ENCODE measurements around the gene TENT5C. TPM values are rescaled to one million over a fixed set of nuclear protein-coding genes. Genes with fewer than 3 reads are reported as not detected.

The TENT5C gene
- total RNA-seq, 2 donors from 2014 or later = 3.6 to 12.4 TPM

DNA sequence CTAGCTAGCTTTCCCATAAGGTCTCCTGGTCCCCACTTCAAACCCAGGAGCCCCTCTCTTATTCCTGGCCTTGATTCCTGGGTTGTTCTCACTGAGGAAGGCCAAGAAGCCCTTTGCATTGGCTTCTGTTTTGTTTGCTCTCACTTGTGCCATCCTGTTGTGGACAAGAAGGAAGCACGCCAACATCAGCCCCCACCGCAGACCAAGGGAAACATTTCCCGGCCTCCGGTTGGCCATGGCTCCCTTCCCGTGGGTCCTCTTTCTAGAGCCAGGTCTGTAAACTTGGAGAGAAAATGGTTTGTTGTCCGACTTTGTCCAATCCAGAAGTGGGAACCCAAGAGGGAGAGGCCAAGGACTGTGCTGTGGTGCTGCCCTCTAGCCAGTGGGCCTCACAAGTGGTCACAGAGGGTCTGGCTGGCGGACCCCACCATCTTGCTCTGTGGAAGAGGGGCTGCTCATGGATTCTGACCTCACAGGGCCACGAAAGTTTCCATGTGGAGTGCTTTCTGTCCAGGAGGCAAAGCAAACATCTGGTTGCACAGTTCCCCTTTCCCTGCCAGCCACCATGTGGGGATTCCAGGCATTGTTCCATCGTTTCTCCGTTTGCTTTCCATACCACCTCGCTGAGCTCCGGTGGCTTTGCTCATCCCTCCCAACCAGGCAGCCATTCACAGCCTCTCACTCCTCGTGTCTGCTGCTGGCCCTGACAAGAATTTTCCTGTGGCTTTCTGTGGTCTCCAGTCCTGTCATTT, 18.9 kb upstream of the TENT5C start:
- intact Hi-C loops (cut with DNase I) = loop anchor here in 1 of 2 donors (5.0 kb wide), 1 partner anchor 785 kb away; no protein-coding TSS in a partner anchor
- DNase-seq (ENCODE audit: low spot score) = peak; percentile 74

DNA sequence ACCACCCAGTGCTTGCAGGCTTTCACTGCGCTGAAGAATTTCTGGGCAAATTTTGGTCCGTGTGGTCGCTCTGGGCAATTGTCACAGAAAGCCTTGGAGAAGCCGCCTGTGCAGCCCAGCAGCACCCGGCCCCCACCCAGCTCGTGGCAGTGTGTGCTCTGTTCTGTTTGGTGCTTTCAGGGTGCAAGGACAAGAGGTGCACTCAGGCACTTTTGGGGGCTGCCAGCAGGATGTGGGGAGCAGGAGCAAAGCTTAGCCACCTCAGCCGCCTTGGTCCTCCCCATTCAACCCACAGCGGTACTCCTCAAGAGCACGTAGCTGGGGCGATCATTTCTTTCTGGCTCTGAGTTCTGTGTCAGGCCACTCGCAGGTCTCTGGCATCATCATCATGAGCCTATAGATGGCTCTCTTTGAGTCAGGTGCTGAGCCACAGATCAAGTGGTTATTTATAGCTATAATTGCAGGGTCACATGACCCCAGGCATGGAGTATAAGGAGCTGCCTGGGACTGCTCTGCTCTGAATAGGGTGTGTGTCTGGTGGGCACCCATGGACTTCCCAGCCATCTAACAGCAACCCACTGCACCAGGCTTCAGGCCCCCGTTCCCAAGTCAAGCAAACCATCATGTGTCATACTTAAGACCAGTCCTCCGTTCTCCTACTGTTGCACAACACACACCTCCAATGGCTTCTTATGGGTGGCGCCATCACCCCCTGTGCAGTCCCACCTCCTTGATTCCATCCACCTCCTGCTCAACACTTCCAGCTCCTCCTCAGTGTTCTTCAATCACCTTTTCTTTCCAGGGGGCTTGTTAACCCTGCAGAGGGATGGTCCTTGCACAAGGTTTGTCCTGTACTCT, 18.1 kb upstream of the TENT5C start:
- intact Hi-C loops (cut with DNase I) = loop anchor here in 1 of 2 donors (5.0 kb wide), 1 partner anchor 785 kb away; no protein-coding TSS in a partner anchor
- DNase-seq (ENCODE audit: low spot score) = peak; percentile 48

DNA sequence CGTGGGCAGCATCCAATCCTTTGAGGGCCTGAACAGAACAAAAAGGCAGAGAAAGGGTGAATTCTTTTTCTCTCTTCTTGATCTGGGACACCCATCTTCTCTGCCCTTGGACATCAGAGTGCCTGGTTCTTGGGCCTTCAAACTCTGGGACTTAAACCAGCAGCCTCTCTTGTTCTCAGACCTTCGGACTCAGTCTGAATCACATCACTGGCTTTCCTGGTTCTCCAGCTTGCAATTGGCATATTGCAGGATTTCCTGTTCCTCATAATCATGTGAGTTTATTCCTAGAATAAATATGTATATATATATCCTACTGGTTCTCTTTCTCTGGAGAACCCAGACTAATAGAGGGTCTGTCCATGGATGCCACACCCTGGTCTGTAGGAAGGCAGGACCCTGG, 16.3 kb upstream of the TENT5C start:
- DNase-seq (ENCODE audit: low spot score) = no peak
- intact Hi-C loops (cut with DNase I) = loop anchor here in 1 of 2 donors (1.0 to 5.0 kb wide), 2 partner anchors 17 to 787 kb away; no protein-coding TSS in a partner anchor

DNA sequence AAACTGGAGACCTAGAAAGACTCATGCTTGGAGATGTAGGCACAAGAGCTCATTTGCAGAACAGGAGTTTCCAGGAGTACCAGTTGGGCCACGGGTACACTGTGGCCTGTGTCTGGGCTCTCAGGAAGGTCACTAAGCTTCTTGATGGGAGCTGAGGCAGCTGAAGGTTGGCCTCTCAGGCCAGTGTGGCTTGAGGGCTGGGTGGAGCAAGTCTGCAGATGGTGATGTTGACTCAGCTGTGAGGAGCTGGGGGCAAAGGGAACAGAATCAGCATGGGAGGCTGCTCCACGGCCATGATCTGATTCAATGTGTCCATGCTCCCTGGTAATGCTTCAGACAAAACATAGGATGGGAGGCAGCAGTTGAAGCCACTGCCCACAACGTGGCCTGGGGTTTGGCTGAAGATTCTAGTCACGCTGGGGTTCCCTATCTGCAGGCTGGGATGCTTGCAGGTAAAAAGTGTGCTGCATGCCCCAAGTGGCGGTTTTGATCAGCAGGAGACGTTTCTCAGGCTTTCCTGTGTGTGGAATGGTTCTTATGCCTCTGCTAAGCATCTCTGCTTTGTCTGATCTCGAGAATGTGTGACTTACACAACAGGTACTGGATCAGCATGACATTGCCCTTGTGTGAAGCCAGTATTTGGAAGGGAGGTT, 15.4 kb upstream of the TENT5C start:
- intact Hi-C loops (cut with DNase I) = no loop called here

DNA sequence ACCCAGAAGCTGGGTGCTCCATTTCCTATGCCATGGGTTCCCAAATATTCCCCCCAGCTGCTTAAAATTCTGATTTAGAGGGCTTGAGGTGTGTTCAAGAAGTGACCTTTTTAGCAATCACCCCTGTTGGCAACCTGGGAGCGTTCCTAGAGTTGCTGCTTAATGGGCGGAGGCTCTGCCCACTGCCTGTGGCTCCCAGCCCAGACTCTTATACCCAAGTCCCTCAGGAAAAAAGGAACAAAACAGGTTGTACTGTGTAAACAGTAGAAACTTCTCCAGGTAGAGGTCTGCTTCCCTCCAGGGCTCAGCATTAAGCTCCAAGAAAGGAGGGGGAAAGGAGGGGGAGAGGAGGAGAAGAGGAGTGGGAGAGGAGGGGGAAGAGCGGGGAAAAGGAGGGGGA, 14.6 kb upstream of the TENT5C start:
- intact Hi-C loops (cut with DNase I) = no loop called here
- peak; percentile 12 for DNase-seq (ENCODE audit: low spot score)

More for the DNA sequence above, 15.4 kb upstream of the TENT5C start:
- peak; percentile 47 for DNase-seq (ENCODE audit: low spot score)

DNA sequence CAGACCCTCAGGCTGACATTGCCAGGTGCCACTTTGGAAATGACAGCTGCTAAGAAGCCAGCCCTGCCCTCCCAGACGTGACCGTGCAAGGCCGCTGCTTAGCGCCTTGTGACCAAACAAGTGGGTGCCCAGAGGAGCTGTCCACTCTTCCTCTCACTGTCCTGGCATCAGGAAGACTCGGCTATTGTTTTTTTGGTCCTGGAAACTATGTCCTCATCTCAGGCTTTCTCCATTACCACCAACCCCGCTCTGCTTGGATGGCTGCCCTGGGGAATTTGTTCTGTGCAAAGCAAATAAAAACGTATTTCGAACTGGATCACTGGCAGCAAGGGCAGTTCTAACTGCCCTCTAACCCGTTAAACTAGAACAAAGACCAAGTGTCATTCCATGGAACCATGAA, 13.7 kb upstream of the TENT5C start:
- DNase-seq (ENCODE audit: low spot score) = peak; percentile 72
- intact Hi-C loops (cut with DNase I) = no loop called here

DNA sequence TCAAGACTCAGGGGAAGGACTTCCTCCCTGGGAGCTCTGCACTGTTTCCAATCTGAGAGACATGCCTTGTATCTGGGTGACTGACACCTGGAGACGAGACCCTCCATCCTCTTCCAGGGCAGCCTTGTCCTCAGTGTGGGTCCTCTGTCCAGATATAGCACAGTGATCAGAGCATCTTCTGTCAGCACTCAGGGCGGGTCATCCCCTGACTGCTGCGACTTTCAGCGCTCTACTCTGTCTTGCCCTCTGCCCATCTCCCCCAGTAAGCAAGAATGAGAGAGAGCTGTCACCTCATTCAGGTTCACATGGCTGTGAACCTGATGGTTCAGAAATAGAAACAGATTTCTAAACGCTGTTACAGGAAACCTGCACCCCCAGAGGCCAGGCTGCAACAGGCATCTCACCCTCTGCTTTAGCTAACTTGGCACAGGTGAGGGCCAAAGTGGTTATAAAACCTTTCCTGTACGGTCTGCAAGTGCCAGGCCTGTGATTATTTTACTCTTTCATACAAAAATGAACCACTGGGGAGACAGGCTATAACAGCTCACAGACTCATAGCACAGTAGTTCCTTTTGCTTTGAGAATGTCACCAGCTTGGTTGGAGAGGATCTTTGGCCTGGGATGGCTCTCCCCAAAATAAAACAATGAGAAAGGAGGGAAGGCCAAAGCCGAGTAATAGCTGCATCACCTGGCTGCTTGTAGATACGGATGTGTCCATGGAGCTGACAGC, 11.4 kb upstream of the TENT5C start:
- peak; percentile 24 for DNase-seq (ENCODE audit: low spot score)
- intact Hi-C loops (cut with DNase I) = no loop called here

DNA sequence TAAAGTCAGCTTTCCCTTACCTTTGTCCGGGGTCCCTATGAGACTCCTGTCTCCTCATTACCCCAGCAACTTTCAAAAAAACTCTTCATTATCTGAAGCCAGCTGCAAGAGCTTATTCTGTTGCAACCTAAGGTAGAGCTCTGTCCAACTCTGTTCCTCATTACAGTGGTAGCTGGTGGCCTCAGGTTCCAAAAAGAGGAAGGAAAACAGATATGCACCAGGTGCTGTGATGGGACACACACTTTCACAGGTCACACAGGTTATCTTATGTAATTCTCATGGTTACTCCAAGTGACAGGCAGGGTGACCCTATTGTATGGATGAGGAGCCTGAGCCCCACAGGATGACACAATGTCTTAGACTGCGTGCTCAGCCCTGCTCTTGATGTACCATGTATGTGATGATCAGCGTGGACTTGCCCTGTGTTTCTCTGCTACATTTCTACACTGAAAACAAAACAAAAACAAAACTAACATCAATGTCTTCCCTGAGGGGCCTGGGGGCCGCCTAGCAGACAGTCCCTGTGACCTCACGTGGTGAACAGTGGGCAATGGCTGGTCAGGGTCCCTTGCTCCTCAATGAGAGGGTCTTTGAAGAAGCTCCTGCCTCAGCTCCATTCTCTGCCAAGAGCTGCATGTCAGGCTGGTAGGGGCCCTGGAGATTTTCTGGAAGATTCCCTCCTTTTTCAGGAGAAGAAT, 9.7 kb upstream of the TENT5C start:
- intact Hi-C loops (cut with DNase I) = no loop called here
- DNase-seq (ENCODE audit: low spot score) = no peak

DNA sequence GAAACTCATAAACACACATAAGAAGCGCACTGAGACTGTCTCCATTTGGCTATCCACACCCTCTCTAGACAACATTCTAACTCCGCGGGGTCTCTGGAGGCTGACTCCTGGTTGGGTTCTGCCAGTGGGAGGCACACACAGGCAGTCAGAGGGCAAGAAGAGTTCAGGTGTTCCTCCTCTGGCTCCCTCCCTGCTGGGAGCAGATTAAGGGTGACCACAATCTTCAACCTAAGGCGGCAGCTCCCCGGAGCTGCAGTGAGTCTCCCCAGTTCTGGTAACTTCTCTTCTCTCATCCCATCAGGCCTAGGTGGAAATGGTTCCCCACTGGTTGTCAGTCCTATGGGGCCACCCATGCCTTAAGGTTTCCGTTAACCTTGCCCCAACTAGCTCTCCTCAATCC, 7.4 kb upstream of the TENT5C start:
- DNase-seq (ENCODE audit: low spot score) = no peak
- intact Hi-C loops (cut with DNase I) = no loop called here

DNA sequence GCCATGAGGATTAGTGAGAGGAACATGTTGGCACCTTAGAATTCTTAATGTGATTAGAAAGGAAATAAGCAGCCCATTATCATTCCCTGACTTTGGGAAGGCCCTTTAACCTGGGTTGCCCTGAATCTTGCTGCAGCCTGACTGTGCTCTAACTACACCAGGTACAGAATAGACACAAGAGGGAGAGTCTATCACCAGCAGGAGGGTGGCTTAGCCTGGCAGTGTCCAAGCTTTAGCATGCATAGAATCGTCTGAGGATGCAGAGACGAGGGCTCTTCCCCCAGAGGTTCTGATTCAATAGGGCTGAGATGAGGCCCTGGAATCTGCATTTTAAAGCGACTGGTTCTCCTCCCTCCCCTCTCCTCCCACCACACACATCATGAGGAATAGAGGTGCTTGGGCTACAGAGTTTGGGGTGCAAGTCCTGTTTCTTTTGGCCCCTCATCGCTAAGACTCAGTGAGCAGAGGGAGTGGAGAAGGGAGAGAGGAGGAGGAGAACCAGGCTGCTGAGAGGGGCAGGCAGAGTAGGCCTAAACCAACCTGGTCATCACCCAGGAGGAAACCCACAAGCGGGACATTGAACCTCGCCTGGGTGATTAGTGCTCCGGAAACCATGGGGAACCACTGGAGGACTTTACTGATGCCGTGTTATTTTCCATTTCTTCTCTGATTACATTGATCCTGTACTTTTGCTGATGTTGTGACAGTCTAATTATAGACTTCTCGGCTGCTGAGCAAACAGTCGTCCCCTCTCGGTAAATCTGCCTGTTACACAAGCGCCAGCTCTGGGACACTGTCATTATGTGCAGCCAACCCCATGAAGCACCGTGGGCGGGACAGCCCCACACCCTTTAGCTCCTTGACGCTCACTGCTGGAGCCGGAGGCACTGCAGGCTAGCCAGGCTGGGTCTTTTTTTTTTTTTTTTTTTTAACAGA, 6.3 kb upstream of the TENT5C start:
- intact Hi-C loops (cut with DNase I) = loop anchor here (10.0 kb wide), 2 partner anchors 65 to 1585 kb away; no protein-coding TSS in a partner anchor
- peak; percentile 83 for DNase-seq (ENCODE audit: low spot score)

DNA sequence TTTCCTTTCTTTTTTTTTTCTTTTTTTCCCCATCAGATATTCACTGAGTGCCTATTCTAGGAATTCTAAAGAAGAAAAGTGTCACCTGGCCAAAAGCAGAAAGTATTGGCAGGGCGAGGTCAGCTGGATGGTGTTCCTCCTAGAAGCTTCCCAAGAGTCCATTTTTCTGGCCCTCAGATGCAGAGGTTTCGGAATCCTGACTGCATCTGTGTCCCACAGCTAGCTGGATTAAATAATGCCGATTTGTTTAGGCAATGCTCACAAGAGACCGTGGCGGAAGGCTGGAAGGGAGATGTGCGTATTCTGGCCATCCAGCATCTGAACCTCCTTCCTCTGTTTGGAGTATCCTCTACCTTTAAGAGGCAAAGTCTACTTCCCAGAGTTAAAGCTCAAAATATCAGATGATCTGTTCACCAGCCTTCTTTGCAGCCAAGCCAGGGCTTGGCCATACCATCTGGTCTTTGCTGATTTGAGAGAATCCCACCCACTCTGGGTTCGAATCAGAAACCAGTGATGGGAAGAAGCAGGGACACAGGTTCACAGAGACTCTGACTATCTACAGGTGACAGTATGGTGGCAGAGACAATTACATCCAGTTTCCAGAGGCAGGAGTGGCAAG, 5.4 kb upstream of the TENT5C start:
- DNase-seq (ENCODE audit: low spot score) = peak; percentile 67
- intact Hi-C loops (cut with DNase I) = loop anchor here (10.0 kb wide), 2 partner anchors 66 to 1586 kb away; no protein-coding TSS in a partner anchor

DNA sequence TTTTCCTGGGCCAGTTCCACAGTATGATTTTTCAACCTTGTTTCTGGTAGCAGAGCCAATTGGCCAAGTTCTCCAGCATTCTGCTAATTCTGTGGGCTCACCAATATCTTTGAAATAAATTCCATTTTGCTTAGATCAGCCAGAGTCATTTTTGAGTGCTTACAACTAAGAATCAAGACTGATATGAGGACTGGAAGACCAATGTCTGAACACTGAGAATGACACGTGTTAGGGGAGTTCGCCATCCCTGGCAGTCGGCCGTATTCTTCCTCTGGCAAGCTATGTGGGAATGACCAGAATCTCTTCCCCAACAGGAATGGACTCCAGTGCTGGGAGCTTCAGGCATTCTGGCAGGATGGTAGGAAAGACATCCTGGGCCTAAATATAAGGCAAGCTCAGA, 4.9 kb upstream of the TENT5C start:
- no peak for DNase-seq (ENCODE audit: low spot score)
- intact Hi-C loops (cut with DNase I) = loop anchor here (10.0 kb wide), 2 partner anchors 66 to 1586 kb away; no protein-coding TSS in a partner anchor

DNA sequence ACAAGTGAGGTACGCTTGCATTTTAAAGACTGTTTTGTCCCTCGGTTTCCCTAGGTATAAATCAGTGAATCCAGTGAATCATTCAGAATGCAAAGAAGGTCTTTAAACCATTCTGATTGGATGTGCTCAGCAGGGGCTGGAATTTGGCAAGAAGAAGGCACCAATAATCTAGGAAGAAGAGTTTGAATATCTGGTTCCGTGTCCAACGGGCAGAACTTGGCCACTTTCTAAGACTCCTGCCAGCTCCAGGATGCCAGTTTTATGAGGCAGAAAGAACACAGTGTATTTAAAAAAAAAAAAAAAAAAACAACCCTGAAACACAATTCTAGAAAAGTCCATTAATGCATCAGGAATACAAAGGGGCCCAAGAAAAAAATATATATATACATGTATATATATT, 3.0 kb upstream of the TENT5C start:
- intact Hi-C loops (cut with DNase I) = loop anchor here (10.0 kb wide), 2 partner anchors 68 to 1588 kb away; no protein-coding TSS in a partner anchor
- no peak for DNase-seq (ENCODE audit: low spot score)

DNA sequence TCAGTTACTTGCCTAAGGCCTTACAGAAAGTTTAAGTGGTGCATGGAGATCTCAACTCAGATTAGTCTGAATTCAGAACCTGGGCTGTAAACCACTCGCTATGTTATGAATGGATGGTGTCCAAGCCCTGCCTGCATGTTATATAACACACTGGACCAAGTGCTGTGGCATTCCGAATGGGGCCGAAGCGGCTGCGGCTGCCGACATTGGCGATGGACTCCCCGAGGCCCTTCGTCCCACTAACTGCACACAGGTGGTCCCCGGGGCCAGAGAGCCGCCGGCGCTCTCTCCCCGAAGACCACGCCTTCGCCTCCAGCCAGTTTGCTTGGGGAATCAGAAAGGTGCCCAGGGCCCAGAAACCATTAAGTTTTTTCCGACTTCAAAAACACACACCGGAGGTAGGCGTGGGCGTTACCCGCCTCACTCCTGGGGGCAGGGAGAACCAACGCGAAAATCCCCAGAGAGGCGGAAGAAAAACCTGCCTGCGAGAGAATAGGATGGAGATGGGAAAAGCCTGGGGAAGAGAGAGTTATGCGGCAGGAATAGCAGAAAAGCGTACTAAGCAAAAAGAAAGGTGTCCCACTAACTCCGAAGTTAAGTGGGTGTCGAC, 579 bp upstream of the TENT5C start:
- DNase-seq (ENCODE audit: low spot score) = no peak
- intact Hi-C loops (cut with DNase I) = loop anchor here (5.0 to 10.0 kb wide), 3 partner anchors 70 to 1590 kb away; no protein-coding TSS in a partner anchor

DNA sequence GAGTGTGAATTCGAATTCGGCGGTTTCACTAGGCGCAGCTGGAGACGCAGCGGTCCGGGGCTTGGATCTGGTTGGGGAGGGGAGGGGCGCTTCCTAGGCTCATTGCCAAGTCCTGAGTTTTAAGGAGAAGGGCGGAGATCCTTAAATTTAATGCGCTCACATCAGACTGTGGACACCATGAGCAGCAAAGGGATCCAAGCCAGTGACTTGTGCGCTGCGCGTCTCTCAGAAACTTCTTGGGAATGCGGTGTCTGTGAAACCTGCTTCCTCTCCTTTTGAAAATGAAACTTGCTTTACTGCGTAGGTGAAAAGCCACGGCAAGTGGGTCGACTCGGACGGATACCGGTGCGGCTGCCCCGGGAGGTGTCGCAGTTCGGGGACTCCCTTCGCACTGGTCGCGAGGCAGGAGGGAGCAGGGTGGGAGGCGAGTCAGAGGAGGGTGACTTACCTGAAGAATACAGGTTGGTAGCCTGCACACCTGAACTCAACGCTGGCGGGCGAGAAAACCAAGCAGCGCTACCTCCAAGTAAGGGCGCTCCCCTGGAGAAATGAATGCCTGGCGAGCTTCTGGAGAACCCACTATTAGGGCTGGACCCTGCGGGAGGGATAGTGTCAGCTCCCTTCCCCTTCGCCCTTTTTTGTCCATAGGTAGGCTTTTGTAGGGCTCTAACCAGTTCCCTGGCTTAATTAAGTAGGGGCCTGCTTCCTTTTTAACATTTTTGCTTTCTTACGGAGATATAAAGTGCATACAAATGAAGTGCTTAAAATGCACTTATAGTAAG, 992 bp downstream of the TENT5C start:
- intact Hi-C loops (cut with DNase I) = loop anchor here (5.0 to 10.0 kb wide), 3 partner anchors 72 to 1592 kb away; no protein-coding TSS in a partner anchor
- peak; percentile 82 for DNase-seq (ENCODE audit: low spot score)

All from posterior vena cava (tissue), 2 donors.